ENCODE results near the gene OR5AR1.

DNA sequence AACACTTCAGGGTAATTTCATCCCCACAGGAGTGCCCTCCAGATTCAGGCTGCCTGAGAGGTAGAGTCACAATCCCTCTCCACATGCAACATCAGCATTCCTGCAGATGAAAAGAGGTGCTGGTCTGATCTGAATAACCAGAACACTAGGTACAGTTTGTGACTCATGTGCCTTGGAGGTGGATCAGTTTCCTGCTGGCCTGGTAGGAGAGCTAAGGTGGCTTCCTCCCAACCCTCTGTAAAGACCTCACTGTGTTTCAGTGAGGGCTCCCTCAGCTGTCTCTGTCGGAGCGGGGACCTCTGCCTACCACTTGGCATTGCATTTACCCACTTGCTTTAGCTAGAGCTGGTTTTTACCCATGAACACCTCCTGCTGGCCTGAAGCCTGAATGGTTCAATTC, 43.0 kb downstream of the OR5AR1 start:
- TF ChIP-seq, protein P1, sequence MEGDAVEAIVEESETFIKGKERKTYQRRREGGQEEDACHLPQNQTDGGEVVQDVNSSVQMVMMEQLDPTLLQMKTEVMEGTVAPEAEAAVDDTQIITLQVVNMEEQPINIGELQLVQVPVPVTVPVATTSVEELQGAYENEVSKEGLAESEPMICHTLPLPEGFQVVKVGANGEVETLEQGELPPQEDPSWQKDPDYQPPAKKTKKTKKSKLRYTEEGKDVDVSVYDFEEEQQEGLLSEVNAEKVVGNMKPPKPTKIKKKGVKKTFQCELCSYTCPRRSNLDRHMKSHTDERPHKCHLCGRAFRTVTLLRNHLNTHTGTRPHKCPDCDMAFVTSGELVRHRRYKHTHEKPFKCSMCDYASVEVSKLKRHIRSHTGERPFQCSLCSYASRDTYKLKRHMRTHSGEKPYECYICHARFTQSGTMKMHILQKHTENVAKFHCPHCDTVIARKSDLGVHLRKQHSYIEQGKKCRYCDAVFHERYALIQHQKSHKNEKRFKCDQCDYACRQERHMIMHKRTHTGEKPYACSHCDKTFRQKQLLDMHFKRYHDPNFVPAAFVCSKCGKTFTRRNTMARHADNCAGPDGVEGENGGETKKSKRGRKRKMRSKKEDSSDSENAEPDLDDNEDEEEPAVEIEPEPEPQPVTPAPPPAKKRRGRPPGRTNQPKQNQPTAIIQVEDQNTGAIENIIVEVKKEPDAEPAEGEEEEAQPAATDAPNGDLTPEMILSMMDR (IDR thresholded peaks at IDR 0.05), result no peak
- no peak for TF ChIP-seq POLR2A (IDR thresholded peaks at IDR 0.05)

Measured in Peyer's patch (tissue), 4 donors.